HepG2 (cell line): Measurements from ENCODE around the gene RARS1. TPM values are rescaled to one million over a fixed set of nuclear protein-coding genes. Genes with fewer than 3 reads are reported as not detected.

Experiments used
- AHDC1 ChIP-seq: sonication (generic); formaldehyde crosslinking; IDR thresholded peaks from 2 replicates; pipeline ENCODE4 v1.5.1; 2020; ENCODE audit warnings: mild to moderate bottlenecking, missing genetic modification reagents, borderline replicate concordance
- ATF1 ChIP-seq: IDR thresholded peaks from 2 replicates; pipeline ENCODE4 v1.6.1; 2016; ENCODE audit warnings: mild to moderate bottlenecking, control low read depth
- BRF2 ChIP-seq: sonication (generic); formaldehyde crosslinking; IDR thresholded peaks from 2 replicates; pipeline ENCODE4 v1.8.1; 2022; ENCODE audit warnings: mild to moderate bottlenecking, missing genetic modification reagents
- ELF4 ChIP-seq: sonication (generic); formaldehyde crosslinking; IDR thresholded peaks from 2 replicates; pipeline ENCODE4 v1.5.0; 2020; ENCODE audit warnings: missing genetic modification reagents, mild to moderate bottlenecking, moderate library complexity, borderline replicate concordance
- ISX ChIP-seq: sonication (generic); formaldehyde crosslinking; conservative IDR thresholded peaks from 2 replicates; pipeline ENCODE4 v1.5.0; 2020; ENCODE audit warnings: missing genetic modification reagents
- JUND ChIP-seq: sonication (generic); formaldehyde crosslinking; IDR thresholded peaks from 2 replicates; pipeline ENCODE4 v1.8.0; 2022; ENCODE audit warnings: mild to moderate bottlenecking, missing genetic modification reagents
- NFYC ChIP-seq: IDR thresholded peaks from 2 replicates; pipeline ENCODE4 v1.6.1; 2016; ENCODE audit warnings: missing genetic modification reagents, missing compliant biosample characterization
- PHB2 ChIP-seq: fragments of 450-650 bp; IDR thresholded peaks from 2 replicates; pipeline ENCODE4 v1.6.1; 2018; ENCODE audit not compliant: partially characterized antibody
- SMAD3 ChIP-seq: sonication (generic); formaldehyde crosslinking; IDR thresholded peaks from 2 replicates; pipeline ENCODE4 v1.4.0; 2020; ENCODE audit warnings: missing genetic modification reagents
- TBL1XR1 ChIP-seq: fragments of 150-350 bp; IDR thresholded peaks from 2 replicates; pipeline ENCODE4 v1.6.1; 2014; ENCODE audit warnings: borderline replicate concordance, low read length; ENCODE audit not compliant: partially characterized antibody
- THAP9 ChIP-seq: sonication (generic); formaldehyde crosslinking; IDR thresholded peaks from 2 replicates; pipeline ENCODE4; 2020; ENCODE audit warnings: missing genetic modification reagents, mild to moderate bottlenecking, borderline replicate concordance
- ZC3H4 ChIP-seq: sonication (generic); formaldehyde crosslinking; IDR thresholded peaks from 2 replicates; pipeline ENCODE4 v1.4.0; 2020; ENCODE audit warnings: missing genetic modification reagents, borderline replicate concordance
- ZFP91 ChIP-seq: sonication (generic); formaldehyde crosslinking; IDR thresholded peaks from 2 replicates; pipeline ENCODE4 v1.9.0; 2022; ENCODE audit warnings: missing genetic modification reagents, mild to moderate bottlenecking, borderline replicate concordance
- ZNF138 ChIP-seq: sonication (generic); formaldehyde crosslinking; IDR thresholded peaks from 2 replicates; pipeline ENCODE4 v1.5.0; 2020; ENCODE audit warnings: mild to moderate bottlenecking, low read depth, missing genetic modification reagents
- ZNF235 ChIP-seq: sonication (generic); formaldehyde crosslinking; IDR thresholded peaks from 2 replicates; pipeline ENCODE4 v1.8.1; 2023; ENCODE audit warnings: mild to moderate bottlenecking, missing genetic modification reagents, borderline replicate concordance
- ZNF256 ChIP-seq: sonication (generic); formaldehyde crosslinking; conservative IDR thresholded peaks from 2 replicates; pipeline ENCODE4 v1.4.0; 2020; ENCODE audit warnings: missing genetic modification reagents
- ZNF446 ChIP-seq: sonication (generic); formaldehyde crosslinking; IDR thresholded peaks from 2 replicates; pipeline ENCODE4 v1.5.0; 2020; ENCODE audit warnings: mild to moderate bottlenecking, missing genetic modification reagents
- polyA plus RNA-seq, 8 experiments: library from polyadenylated mRNA; depleted of rRNA in 3 of 8; stranded (reverse) in 7 of 8; unstranded in 1 of 8; fragments of >200 nt; fragmentation: Illumina TruSeq in 4 of 8; extraction: Trizol in 4 of 8; gene quantifications; 2 replicates each; pipeline versions ENCODE4 v1.2.1 to v1.2.3, GENCODE V29; 2011 to 2016; ENCODE audit warnings: low read depth in 4 of 8, missing spikeins in 1 of 8, mixed read lengths in 1 of 8; ENCODE audit not compliant: insufficient read depth in 1 of 8
- total RNA-seq, 5 experiments: library from RNA; depleted of rRNA; stranded (reverse); fragments of >200 nt; fragmentation: Illumina TruSeq; extraction: Trizol; gene quantifications; 2 replicates each; pipeline ENCODE4 v1.2.3, GENCODE V29; 2016; ENCODE audit warnings: low read depth in 1 of 5

The RARS1 gene
- total and polyA plus RNA-seq, 2 of the 13 experiments (the other 11 are each of a cell fraction or from before 2014, with no cell fraction given): 54.6 to 170 TPM

GRCh38 chr5:168486136-168486879, at the start of gene RARS1 (continued):
- 0 out of 2 replicates have a peak, but pooled peaks have one; percentile 37 for TF ChIP-seq ELF4 (CRISPR knock-in tag)
- TF ChIP-seq ZNF235 (CRISPR knock-in tag): peak; percentile 46; the same call in 1 of the 2 replicates
- TF ChIP-seq ZC3H4 (CRISPR knock-in tag): no peak
- no peak for TF ChIP-seq AHDC1 (CRISPR knock-in tag)
- TF ChIP-seq ATF1: no peak
- TF ChIP-seq BRF2: 0 out of 2 replicates have a peak, but pooled peaks have one; percentile 30
- TF ChIP-seq ZNF256 (CRISPR knock-in tag): 0 out of 2 replicates have a peak, but pooled peaks have one; percentile 52
- TF ChIP-seq ZNF138 (CRISPR knock-in tag): peak; percentile 93
- TF ChIP-seq NFYC (CRISPR knock-in tag): no peak
- TF ChIP-seq THAP9 (CRISPR knock-in tag): peak; percentile 83; the same call in 1 of the 2 replicates
- TF ChIP-seq JUND (CRISPR knock-in tag): peak; percentile 67; the same call in 1 of the 2 replicates
- no peak; the same call in 1 of the 2 replicates for TF ChIP-seq ZNF446 (CRISPR knock-in tag)
- peak; percentile 66 for TF ChIP-seq TBL1XR1
- no peak for TF ChIP-seq PHB2
- TF ChIP-seq ISX (CRISPR knock-in tag): no peak
- peak; percentile 82; the same call in 1 of the 2 replicates for TF ChIP-seq SMAD3
- peak; percentile 88 for TF ChIP-seq ZFP91 (CRISPR knock-in tag)
